ENCODE results near the gene KRT8.
"Not testable (repeated sequence)": the region's sequence is repeated elsewhere in the genome, so short reads cannot be mapped to it uniquely, and the experiment has no call there.

The KRT8 gene

DNA sequence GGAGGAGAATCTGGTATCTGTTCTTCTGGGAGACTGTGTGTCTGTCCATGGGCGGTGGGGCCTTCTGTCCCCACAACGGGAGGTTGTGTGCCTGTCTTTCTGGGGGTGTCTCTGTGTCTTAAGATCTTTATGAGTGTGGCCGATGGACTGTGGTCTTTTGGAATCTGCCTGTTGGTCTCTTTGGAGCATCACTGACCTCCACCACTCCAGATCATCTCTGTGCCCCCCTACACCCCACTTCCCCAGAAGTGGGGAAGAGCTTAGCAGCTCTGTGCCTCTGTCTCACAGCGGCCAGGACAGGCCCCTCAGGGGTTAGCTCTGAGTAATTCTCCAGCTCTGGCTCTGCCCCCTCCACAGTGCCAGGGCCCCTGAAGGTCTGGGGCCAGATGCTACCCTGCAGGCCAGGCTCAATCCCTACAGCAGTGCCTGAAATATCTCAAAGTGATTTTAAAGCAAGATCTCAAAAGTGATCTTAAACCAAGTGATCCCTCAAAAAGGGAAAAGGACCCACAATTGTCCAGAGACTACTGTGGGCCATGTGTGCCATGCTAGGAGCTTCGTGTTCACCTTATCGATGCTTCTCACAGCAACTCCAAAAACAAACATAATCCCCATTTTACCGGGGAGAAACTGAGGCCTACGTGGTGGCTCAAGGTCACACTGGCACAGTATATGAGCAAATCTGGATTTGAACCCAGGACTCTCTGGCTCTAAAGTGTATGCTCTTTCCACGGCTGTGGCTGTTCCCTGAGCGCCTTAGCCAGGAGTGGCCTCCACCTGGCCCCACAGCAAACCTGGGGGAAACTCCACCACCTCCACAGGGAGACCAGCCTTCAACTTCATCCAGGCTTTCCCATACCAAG, 30.1 kb downstream of the KRT8 start:
- no peak for DNase-seq (ENCODE audit: low read depth in 2 of 2)

DNA sequence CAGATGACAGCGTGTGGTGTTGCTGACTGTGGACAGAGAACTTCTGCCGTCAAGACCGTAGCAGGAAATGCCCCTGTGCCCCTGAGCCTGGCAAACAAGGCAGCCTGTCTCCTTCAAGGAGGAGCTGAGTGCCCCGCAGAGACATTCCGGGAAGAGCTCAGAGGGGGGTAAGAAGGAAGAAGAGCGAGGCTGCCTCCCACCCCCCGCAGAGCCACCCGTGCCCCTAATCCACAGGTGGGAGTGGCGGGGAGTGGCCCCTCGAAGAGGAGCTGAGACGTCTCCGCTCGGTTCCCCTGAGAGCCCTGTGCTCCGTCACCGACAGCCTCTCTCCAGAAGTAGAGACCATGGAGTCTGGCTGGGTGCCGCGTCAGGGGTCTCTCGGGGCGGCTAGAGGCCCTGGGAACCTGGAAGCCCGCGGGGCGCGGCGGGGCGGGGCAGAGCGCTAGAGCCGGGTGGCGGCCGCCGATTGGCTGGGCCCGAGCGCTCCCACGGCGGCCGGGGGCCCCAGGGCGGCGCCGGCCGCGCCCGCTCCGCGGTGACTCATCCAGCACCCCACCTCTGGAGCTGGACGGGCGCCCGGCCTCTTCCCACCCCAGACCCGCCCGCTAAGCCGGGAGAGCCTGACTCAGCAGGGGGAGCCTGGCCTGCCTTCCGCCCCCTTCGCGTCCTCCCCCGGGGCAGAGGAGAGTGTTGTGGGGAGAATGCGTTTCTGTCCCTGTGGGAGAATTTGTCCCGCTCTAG, 30.9 kb downstream of the KRT8 start:
- peak; percentile 84 to 86 for DNase-seq (ENCODE audit: low read depth in 2 of 2)

DNA sequence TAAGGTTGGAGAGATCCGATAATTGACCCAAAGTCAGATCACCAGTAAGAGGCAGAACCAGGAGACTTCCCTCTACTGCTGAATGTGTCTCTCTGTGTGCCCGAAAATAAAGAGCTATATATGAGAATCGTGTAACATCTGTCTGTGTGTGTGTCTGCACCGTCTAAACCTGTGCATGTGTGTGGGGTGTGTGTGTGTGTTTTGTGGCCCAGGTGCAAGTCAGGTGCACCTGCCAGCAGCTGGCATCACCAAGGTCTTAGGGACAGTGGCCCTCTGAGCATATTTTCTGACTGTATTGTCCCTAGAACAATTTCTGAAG, 31.4 kb downstream of the KRT8 start:
- DNase-seq (ENCODE audit: low read depth in 2 of 2): no peak

DNA sequence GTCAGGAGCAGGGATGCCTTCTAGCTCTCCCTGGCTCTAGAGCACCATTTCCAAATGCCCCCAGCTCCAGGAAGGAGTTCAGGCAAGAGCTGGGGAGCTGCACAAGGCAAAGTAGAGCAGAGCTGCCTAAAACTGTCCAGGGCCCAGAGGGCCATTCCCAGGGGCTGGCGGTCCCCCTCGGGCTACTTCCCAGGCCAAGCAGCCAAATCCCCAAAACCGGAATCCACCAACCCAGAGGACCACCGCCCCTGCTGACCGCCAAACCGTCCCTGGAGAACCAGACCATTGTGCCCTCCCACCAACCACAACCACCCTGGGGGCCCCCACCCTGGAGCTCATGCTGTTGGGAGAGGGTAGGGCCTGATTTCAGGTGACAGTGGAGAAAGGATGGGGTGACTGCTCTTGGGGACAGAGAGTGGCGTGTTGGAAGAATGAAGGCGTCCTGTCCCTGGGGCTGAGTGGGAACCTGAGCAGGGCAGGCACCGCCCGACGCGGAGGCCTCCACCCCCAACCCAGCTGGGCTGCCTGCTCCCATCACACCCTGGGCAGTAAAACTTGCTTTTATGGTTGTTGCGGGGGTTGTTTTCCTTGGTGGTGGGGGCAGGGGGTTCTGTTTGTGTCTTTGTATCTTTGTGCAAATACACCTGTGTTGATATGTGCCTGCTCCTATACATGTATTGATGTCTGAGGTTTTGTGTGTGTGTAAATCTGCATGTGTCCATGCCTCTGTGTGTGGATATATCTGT, 32.1 kb downstream of the KRT8 start:
- no peak for DNase-seq (ENCODE audit: low read depth in 2 of 2)

DNA sequence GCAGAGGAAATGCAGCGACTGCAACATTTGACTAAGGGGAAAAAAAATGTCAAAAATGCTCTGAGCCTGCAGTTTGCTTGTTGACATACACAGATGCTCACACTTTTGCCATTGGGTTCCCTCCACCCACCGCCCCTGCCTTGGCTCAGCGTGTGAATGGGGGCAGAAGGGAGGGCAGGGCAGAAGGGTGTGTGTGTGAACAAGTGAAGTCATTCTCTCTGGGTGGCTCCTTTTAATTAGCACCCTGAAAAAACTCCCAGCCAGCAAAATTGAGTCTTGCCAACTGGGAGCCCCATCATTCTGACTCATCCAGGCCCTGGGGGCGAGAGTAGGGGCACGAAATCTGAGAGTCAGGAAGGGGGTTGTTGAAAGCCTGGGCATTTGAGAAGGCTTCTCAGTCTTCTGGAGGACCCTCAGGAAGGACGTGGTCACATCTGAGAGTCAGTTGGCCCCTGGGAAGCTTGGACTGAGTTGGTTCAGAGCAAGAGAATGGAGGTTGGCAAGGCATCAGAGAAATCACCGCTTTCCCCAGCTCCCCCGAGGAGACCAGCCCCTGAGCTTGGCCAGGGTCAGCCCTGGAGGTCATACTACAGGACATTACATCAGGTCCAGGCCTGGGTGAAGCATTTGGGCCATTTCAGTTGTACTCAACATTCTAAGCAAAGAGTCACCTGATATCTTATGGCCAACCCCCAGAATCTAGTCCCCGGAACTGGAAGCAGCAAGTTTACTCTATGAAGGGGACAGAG, 33.4 kb downstream of the KRT8 start:
- DNase-seq (ENCODE audit: low read depth in 2 of 2): peak; percentile 61

DNA sequence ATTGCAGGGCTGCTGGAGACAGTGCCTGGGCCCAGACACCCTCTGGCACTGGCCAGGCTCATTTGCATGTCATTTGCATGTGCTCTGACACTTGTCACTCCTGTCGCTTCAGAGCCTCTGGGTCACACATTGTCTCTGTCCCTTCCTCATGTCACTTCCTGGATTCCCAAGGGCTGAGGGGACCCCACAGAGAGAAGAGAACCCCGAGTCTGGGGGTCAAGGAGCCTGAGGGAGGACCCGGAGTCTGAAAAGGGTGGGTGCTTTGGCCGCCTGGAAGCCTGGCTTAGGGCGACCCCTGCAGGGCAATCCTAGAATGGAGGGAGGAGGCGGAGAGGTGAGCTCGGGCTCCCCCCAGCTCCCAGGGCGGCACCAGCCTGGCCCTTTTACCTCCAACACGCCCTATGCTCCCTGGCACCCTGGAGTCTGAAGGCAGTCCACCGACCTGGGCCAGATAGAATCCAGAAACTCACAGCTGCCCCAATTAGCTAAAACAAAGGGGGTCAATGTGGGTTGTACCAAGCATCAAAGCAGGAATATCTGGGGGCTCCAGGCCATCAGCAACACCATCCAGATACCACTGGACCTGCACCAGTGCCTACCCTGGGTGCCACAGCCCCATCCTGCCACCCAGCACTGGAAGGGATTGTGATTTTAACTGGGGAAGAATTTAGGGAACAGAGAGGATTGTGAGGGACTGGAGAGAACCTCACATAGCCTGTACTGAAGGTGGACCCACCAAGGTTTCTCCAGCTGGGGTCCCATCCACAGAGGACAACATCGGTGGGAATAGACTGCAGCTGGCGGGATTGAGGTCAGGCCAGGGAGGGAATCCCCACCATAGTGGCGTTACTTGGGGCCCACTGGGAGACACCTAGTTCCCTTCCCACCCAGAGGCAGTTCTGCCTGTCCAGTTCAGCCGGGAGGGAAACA, 34.2 kb downstream of the KRT8 start:
- no peak for DNase-seq (ENCODE audit: low read depth in 2 of 2)

DNA sequence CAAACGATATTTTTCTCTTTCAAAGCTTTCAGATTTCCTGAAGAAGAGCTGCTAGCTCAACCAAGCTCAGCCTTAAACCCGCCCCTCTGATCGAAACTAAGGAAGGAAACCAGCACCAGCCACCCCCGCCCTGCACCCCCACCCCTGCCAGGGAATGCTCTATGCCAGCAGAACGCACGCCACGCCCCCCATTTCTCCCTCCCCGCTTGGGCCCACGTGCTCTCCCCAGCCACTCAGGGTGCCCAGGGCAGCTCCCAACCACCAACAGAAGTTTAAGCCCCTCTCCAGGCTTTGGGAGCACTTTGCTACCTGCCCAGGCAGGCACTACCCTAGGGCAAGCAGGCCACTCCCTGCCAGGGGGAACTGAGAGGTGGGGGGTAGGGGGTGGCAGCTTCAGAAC, 37.2 kb downstream of the KRT8 start:
- DNase-seq (ENCODE audit: low read depth in 2 of 2): no peak

DNA sequence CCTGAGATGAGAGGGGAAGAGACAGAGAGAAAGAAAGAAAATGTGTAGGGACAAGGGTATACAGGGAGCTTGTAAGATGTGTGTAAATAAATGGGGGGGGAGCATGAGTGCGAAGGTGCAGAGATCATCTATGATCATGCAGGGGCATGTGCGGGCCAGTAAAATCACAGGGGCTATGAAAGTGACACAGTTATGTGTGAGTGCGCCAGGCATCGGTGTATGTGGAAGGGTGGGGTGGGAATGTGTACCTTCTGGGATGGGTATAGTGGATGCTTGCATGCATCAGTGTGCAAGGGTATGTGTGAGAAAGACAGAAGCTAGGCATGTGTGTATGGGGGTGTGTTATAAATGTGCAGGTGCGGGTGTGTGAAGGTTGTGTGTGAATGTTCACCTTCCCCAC, 37.7 kb downstream of the KRT8 start:
- no peak for DNase-seq (ENCODE audit: low read depth in 2 of 2)

DNA sequence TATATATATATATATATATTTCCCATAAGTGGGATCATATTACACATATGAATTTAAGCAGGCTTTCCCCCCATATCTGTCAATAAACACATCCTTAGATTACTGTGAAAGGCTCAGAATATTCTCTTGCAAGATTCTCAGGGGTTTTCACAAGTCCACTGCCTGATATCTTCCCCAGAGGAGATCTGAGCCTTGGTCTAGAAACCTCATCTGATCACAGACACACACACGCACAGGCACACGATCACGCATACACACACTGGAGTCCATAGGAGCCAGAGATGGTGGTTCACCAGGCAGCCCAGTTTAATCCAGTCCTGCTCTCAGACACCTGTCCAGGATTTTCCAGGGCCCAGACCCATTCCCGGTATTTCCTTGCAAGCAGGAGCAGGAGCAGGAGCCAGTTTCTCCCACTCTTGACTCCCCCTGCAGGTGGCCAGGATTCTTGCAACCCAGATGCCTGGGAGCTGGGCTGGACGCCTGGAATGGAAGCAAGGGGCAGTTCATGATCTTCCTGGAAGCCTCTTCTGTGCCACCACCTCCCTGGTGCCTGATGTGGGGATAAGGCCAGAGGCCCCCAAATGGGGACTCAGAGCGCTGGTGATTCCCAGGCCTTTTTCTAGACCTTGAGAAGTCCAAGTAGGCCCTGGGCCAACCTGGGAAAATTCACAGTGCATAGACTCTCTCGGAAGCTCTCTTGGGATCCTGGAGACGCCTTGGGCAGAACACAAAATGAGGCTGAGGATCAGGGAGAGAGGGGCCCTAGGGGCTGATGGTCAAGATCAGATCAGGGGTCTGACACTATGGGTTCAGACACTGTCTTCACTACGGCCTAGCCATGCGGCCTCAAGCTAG, 39.6 kb downstream of the KRT8 start:
- DNase-seq (ENCODE audit: low read depth in 2 of 2): no peak

DNA sequence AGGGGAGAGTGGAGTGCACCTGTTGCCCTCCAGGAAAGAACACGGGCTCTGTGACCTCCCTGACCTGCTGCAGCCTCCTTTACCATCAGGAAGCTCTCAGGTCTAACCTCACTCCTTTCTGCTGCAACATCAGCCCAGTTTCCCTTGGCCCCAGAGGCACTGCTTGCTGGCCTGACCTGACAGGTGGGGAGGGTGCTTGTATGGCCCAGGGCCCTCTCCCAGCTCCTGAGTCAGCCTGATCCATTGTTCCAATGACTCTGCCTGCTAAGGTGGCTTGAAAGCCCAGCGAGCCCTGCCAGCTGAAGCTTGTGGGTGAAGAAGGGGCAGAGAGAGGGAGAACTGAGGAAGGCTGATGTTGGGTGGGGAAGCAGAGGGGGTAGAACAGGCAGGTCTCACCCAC, 42.9 kb downstream of the KRT8 start:
- DNase-seq (ENCODE audit: low read depth in 2 of 2): no peak

DNA sequence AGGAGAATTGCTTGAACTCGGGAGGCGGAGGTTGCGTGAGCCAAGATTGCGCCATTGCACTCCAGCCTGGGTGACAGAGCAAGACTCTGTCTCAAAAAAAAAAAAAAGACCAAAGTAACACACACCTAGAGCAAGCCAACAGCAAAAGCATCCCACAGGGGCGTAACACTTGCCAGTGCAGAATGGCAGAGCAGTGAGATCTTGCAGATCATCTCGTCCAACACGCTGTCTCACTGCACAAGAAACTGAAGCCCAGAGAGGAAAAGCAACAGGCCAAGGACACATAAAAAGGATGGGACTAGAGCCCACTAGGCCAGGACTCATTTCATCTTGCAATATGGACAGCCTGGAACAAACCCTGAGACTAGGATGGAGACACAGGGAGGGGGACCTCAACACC, 43.4 kb downstream of the KRT8 start:
- DNase-seq (ENCODE audit: low read depth in 2 of 2): no peak

DNA sequence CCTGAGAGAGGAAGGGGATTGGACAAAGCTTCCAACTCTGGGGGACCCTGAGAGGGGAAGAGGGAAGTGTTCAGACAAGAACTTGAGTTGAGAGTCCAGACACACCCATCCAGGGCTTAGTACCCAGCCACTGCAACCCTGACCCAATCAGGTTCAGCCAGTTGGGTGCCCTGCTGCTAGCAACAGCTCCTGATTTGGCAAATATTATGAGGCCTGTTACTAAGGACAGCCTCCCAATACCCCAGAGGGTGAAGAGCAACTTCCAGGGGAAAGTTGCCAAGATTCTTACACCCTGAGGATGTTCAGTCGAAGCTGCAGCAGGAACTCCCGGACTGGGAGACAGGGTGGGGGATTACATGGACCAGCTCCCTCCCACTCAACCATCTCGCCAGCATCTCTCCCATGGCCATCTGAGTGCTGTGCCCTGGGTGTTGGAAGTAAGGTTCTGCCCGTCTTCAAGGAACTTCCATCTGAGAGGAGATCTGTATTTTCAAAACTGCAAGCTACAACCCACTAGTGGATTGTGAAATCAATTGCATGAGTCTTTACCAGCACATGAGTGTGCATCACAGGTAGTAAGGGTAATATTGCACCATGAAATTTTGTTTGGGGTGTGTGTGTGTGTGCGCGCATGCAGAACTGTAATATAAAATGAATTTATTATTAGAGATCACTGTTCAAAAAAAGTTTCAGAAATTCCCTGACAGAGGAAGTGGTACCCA, 44.6 kb downstream of the KRT8 start:
- DNase-seq (ENCODE audit: low read depth in 2 of 2): no peak

DNA sequence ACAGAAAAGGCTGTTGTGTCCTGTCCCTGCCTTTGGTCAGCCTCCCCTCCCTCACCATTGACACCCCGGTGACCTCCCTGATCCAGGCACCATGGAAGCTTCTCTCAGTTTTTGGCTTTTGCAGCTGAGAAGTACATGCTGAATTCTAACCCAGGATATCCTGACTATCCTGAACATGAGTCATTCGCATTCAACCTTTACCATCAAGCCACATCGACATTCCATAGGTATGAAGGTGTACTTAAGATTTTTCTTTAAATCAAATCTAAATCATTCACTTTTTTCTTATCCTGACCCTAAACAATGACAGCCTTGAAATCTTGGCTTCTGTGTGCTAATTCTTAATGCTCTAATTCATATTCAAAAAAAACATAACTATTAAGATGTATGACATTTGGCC, 47.4 kb downstream of the KRT8 start:
- DNase-seq (ENCODE audit: low read depth in 2 of 2): no peak

DNA sequence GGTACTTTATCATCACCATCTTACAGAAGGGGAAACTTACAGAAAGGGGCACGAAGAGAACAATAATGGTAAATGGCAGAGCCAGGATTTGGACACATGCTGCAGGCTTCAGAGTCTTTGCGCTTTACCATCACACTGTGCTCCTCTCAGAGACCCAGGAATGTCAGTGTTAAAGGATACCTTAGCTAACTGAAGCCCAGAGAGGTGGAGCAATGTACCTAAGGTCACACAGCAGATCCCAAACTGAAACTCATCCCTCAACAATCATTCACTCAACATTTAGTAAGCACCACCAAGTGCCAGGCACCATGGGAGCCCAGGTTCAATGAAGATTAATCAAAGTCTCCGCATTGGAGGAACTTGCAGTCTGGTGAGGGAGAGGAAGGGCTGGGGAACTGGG, 48.1 kb downstream of the KRT8 start:
- no peak for DNase-seq (ENCODE audit: low read depth in 2 of 2)

DNA sequence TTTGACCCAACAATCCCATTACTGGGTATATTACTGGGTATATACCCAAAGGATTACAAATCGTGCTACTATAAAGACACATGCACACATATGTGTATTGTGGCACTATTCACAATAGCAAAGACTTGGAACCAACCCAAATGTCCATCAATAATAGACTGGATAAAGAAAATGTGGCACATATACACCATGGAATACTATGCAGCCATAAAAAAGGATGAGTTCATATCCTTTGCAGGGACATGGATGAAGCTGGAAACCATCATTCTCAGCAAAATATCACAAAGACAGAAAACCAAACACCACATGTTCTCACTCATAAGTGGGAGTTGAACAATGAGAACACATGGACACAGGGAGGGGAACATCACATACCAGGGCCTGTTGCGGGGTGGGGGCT, 48.8 kb downstream of the KRT8 start:
- DNase-seq (ENCODE audit: low read depth in 2 of 2): not testable (repeated sequence)

DNA sequence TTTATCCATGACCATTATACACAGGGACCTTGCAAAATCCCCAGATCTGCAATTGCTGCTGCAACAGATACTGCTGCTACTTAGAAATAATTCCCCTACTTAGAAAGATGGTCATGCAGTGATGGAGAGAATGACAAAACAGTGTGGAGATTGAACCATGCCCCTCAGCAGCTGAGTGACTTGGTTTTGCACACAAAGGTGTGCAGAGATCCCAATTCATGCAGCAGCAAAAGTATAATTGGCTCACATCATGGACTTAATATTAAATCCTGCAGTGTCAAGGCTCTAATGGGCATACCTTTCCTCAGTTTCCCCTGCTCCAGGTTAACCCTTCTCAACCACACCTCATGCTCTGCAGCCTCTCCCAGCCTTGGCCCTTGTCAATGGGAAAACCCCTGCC, 53.1 kb downstream of the KRT8 start:
- no peak for DNase-seq (ENCODE audit: low read depth in 2 of 2)

DNA sequence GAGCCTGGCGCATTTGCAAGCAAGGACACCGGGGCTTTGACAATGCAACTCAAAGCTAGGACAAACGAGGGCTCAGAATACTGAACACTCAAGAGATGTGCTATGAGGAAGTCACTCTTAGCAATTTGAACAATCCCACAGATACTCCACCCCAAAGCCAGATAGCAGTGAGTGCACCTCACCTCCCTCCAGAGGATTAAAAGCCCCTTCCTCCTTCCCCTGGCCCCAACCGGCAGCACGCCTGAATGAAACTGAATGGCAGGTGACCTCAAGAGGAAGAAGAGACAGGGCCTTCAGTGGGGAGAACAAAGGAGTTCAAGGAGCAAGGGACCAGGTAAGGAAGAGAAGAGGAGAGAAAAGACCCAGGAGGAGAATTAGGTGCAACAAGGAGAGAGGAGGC, 54.2 kb downstream of the KRT8 start:
- no peak for DNase-seq (ENCODE audit: low read depth in 2 of 2)

DNA sequence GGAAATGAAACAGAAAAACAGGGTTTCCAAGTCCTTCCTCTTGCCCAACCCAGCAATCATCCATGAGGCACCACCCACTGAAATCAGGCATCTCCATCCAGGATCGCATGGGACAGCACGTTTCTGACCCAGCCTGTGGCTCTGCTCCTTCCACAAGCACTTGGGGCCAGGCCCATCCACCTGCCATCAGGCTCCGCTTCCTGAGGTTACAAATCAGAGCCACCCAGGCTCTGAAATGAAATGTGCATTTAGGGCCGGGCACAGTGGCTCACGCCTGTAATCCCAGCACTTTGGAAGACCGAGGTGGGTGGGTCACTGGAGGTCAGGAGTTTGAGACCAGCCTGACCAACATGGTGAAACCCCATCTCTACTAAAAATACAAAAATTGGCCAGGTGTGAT, 55.4 kb downstream of the KRT8 start:
- no peak for DNase-seq (ENCODE audit: low read depth in 2 of 2)

DNA sequence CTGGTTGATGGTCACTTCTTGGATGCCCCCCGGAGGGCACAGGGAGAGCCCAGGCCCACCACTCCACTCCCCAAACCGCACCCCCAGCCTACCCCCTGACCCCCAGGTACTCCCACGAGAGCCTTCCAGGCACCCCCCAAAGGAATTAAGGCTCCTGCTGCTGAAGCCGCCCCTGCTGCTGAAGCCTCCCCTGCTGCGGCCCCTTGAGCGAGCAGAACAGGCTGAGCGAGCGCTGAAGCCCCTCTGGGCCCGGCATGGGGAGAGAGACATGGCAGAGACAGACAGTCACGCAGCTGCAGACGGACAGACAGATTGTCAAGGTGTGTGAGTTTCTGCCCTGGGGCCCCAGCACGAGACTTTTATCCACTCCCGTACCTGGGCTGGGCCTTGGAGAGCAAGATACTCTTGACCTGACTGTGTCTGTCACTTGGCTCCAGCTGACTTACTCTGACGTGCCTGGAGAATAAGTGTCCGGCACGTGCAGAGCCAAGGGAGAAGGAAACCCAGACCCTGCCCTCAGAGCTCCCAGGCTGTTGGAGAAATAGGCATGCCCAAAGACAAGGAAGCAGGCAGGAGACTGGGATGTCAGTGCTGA, 56.1 kb downstream of the KRT8 start, which contains the start of gene KRT78:
KRT78 (minus strand) TSS at position 334 of the 595 bp plus-strand sequence; CDS start at position 270, 64 bp downstream.
- no peak for DNase-seq (ENCODE audit: low read depth in 2 of 2)

Measured in fibroblast of skin of left quadriceps (primary cell).